ENCODE data around the gene TAP1.
"Not testable (repeated sequence)": the region's sequence is repeated elsewhere in the genome, so short reads cannot be mapped to it uniquely, and the experiment has no call there.

TAP1 gene

GRCh38 chr6:32838114-32838958 is 15.2 kb downstream of the TAP1 start, which contains the start of gene TAP2:
TAP2 (minus strand) TSS chr6:32838739; CDS start chr6:32838233, 506 bp downstream.
- DNase-seq: peak; percentile 49

DNA sequence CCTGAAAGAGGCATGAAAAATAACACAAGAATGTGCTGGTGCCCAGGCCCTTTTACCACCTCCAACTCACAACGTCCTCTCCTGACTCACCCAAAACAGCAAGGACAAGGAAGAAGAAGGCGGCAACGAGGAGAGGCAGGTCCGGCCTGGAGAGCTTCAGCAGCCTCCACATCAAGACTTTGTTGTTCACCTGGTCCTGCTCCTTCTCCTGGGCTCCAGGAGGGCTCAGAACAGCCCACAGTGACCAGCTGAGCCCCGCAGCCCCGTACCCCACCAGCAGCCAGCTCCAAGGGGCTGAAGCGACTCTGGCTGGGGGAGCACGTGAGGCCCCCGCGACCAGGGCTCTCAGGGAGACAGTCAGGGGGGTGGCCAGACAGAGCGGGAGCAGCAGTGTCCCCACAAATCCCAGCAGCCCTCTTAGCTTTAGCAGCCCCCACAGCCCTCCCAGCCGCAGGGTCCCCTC is 15.8 kb downstream of the TAP1 start:
- DNase-seq: no peak

DNA sequence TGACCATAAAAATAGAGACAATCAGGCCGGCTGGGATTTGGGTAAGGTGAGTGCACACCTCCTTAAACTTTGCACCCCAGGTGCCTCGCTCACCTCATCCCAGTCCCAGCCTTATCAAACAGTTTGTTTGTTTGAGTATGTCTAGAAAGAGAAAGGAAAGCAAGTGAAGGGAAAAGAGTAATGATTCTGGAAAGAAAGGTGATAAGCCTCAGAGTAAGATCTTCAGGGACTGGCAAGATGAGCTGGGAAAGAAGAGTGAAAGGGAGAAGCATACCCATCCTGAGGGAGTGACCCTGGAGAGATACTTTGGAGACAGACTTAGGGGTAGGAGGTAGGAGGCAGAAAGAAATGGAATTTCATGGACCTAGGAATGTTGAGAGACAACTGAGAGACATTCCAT is 16.6 kb downstream of the TAP1 start:
- no peak for DNase-seq

- DNase-seq: no peak
Observed at GRCh38 chr6:32835167-32835893, 18.2 kb downstream of the TAP1 start.

GRCh38 chr6:32833664-32834063 is 19.8 kb downstream of the TAP1 start:
- DNase-seq: no peak

DNA sequence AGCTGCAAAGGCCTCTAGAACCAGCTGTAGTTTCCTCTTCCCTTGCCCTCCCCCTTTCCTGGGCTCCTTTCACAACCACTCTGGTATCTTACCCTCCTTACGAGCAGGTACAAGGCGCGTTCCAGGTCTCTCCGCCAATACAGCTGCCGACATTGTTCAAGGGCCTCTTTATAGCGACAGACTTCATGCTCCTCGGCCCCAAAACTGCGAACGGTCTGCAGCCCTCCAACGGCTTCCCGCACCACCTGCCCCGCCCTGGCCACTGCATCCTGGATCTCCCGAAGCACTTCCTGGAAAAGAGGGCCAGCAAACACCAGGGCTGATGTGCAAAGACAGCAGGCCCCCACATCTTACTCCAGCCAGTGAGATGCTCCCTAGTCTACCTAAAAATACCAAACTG is 21.0 kb downstream of the TAP1 start:
- no peak for DNase-seq

DNA sequence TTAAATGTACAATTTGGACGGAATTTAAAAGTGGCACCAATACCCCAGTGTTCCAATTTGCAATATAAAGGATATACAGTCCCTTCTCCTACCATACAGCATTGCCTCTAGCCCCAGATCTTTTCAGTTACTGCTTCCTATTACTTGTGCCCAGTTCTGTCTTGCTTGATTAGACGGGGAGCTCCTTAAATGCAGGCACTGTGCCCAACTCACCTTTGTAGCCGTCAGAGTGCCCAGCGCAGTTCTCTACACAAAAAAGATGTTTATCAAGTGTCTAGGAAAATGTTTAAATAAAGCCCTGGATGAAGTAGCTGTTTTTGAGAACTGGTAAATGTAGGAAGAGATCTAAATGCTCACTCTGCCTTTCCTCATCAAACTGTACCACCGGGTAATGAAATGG is 22.6 kb downstream of the TAP1 start:
- DNase-seq: no peak

- DNase-seq: no peak
Observed at GRCh38 chr6:32830017-32830416, 23.5 kb downstream of the TAP1 start.

- DNase-seq: no peak
Observed at GRCh38 chr6:32829495-32829894, 24.0 kb downstream of the TAP1 start.

DNA sequence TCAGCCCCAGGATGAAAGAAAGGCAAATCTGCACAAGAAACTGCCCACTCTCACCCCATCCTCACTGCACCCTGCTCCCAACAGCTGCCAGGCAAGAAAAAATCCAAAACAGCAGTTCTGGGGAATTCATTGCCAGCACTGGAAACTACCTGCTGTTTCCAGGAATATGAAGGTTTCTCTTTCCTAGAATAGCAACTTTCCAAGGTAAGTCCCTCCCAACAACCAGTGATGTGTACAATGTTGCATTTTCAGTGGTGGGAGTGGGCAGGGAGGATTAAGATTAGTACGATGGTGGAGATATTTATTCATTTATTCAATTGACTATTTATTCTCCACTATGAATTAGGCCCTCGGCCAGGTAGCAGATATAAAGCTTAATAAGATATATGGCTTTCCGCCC is 26.5 kb downstream of the TAP1 start:
- DNase-seq: no peak

GRCh38 chr6:32825966-32826365 is 27.5 kb downstream of the TAP1 start:
- DNase-seq: no peak

DNA sequence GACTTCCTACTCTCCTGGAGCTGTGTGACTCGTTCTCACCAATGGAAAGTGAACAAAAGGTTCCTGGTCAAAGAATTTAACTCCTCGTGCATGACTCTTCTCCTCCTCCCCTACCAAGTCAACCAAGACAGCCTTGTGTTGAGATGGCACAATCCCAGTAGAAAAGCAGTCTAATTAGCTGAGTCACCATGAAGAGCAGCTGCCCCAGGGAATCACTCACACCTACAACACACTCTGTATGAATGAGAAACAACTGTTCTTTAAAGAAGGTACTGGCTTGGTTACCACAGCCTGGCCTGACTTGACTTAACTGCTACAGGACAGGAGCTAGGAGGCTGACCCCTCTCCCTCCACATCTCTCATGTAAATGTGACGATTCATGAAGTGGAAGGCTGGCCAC is 33.8 kb downstream of the TAP1 start:
- DNase-seq: no peak

- no peak for DNase-seq
Observed at GRCh38 chr6:32818867-32819266, 34.6 kb downstream of the TAP1 start.

GRCh38 chr6:32816746-32817204 is 36.7 kb downstream of the TAP1 start, which contains the start of gene HLA-DOB:
HLA-DOB (minus strand) TSS chr6:32817002; CDS start chr6:32816951, 51 bp downstream.
- DNase-seq: no peak

DNA sequence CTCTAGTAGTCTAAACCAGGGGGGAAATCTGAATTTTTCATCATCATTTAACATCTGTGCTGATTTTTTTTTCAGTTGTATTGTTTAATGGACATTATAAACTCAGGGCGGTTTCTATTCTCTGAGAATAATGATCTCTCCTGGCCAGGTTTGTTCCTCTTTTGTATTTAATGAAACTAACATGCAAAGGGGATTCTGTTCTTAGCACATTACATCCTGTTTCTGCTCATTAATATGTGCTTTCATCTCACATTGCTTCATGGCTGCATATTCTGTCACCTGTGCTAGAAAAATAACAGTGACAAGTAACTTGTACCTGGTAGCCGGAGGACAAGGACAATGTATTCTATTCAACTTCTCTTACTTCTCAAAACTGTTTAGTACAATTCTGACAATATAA is 37.5 kb downstream of the TAP1 start:
- DNase-seq: no peak

GRCh38 chr6:32815115-32815514 is 38.4 kb downstream of the TAP1 start:
- DNase-seq: no peak

DNA sequence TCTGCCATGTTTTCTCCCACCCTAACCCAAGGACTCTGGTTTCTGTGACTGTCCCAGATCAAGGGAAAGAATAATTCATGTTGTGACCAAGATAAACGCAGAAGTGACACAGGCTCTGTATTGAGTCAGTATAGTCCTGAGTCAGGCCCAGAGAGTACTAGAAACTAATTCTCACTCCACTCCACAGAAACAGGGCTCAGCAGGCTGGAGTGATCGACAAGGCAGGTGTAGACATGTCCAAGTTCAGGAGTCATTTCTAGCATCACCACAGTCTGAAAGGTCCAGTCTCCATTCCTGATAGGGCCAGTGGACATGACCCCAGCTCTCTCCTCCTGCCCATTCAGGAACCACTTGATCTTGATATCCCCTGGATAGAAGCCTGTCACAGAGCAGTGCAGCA is 39.4 kb downstream of the TAP1 start:
- no peak for DNase-seq

DNA sequence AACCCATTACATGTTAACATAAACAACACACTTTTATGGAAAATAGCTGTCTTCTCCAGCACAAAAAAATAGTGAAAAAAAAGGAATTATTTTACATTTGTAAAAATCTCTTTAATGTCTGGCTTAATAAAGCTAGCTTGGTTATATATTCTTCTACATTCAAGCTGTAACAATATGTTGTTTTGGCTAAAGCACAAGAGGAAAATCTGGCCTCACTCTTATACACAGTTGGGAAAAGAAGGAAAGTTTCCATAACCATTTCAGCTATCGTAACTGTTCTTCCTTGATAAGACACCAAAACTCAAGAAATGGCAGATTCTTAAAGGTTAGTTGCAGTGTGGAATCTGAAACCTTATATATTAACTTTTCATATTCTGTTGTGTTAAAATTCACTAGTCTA is 44.3 kb downstream of the TAP1 start:
- no peak for DNase-seq

DNA sequence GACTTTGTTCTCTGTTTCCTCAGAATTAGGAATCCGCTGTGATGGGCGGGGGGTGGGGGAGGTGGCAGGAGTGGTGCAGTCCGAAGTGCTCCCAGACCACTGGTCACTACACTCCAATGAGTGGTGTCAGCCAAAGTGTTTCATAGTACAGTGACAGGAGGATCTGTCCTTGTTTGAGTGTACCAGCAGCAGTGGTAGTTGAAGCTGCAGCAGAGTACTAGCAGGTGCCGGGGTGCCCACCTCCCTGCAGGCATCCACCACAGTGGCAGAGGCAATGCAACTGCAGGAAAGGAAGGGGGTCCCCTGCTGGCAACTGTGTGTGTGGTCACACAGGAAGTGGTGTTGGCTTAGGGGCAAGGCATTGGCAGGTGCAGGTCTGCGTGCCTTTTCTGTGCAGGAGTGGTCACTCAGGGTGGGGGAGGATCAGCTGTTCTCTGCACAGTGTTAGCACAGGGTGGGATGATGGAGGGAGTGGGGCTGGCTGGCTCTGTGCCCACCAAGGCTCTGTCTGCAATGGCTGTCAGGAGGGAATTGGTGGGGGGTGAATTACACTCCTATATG is 46.4 kb downstream of the TAP1 start:
- no peak for DNase-seq

GRCh38 chr6:32805404-32805803 is 48.1 kb downstream of the TAP1 start:
- not testable (repeated sequence) for DNase-seq

DNA sequence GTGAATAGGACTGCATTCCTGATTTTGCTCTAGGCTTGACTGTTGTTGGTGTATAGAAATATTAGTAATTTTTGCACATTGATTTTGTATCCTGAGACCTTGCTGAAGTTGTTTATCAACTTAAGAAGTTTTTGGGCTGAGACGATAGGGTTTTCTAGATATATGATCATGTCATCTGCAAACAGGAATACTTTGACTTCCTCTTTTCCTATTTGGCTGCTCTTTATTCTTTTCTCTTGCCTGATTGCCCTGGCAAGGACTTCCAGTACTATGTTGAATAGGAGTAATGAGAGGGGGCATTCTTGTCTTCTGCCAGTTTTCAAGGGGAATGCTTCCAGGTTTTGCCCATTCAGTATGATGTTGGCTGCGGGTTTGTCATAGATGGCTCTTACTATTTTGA is 50.1 kb downstream of the TAP1 start:
- DNase-seq: no peak

- DNase-seq: no peak
Observed at GRCh38 chr6:32799740-32800139, 53.8 kb downstream of the TAP1 start.

GRCh38 chr6:32799168-32799567 is 54.3 kb downstream of the TAP1 start:
- no peak for DNase-seq
